ENCODE data around the gene PTPRO.

Gene PTPRO

DNA sequence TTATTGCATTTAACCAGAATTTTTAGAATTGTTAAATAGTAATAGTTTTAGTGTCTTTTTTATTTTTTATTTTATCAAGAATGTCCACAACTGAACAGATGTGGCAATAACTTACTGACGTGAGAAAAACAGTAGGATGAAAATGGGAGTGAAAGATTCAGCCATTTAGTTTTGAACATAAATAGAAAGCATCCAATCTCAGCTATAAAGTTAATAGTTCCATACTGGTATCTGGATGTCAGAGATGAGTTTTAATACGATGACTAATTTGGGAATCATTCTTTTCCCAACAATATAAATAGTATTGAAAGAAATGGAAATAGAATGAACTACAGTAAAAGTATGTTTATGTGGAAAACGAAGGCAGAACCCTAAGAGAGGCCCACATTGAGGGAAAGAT, 307.5 kb downstream of the PTPRO start:
- peak; percentile 66 for DNase-seq (ENCODE audit: low read depth)
- no peak overlapping the region for H3K4me3 ChIP-seq (ENCODE audit: low read depth, low read length)
- TF ChIP-seq, protein P1, sequence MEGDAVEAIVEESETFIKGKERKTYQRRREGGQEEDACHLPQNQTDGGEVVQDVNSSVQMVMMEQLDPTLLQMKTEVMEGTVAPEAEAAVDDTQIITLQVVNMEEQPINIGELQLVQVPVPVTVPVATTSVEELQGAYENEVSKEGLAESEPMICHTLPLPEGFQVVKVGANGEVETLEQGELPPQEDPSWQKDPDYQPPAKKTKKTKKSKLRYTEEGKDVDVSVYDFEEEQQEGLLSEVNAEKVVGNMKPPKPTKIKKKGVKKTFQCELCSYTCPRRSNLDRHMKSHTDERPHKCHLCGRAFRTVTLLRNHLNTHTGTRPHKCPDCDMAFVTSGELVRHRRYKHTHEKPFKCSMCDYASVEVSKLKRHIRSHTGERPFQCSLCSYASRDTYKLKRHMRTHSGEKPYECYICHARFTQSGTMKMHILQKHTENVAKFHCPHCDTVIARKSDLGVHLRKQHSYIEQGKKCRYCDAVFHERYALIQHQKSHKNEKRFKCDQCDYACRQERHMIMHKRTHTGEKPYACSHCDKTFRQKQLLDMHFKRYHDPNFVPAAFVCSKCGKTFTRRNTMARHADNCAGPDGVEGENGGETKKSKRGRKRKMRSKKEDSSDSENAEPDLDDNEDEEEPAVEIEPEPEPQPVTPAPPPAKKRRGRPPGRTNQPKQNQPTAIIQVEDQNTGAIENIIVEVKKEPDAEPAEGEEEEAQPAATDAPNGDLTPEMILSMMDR (conservative IDR thresholded peaks at IDR 0.05; ENCODE audit: low read depth, low read length) = no peak

DNA sequence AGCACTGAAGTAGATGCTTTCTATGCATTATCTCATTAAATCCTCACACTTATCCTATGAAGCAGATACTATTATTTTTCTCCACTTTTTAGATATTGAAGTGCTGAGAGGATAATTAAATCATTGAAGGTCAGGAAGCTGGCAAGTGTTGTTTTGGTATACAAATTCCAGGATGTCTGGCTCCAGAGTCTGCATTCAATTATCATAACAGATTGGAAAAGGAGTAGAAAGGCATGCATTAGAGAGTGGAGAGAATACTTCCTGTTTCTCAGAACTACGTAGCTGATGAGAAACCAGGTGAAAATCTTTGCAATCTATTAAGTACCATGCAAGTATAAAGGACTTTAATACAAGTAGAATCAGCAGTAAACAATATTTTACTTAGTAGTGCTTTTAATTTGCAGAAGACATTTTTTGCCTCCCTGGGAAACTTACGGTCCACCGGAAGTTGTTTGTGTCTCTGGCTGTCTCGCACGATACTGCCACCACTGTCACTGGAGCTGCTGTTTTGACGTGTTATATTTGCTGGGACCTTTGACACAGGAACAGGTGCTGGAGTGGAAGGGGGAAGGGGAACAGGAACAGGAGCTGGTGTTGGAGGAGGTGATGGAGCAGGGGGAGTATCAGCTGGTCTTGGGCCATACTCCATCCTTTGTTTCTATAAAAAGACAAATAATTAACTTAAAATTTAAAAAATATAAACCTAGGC, 308.9 kb downstream of the PTPRO start:
- DNase-seq (ENCODE audit: low read depth) = no peak
- H3K4me3 ChIP-seq (ENCODE audit: low read depth, low read length) = no peak overlapping the region
- TF ChIP-seq, protein P1 (conservative IDR thresholded peaks at IDR 0.05; ENCODE audit: low read depth, low read length) = no peak

DNA sequence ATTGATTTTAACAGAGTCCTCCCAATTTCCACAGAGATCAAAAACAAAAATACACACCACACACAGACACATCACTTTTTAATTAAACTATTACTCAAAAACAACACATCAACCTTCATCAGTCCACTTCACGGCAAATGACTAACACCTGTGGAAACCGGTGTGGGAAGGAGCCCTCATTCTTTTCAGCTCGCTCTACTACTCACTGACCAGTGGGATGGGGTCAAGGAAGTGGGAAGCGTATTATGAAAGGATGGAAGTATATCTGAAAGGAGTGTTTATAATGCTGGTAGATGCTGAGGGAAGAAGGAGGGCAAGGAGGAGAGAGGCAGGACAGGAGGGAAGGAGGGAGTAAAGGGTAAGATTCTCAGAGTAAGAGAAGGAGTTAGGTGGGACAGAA, 310.4 kb downstream of the PTPRO start:
- no peak overlapping the region for H3K4me3 ChIP-seq (ENCODE audit: low read depth, low read length)
- peak; percentile 49 for DNase-seq (ENCODE audit: low read depth)
- TF ChIP-seq, protein P1 (conservative IDR thresholded peaks at IDR 0.05; ENCODE audit: low read depth, low read length) = no peak

DNA sequence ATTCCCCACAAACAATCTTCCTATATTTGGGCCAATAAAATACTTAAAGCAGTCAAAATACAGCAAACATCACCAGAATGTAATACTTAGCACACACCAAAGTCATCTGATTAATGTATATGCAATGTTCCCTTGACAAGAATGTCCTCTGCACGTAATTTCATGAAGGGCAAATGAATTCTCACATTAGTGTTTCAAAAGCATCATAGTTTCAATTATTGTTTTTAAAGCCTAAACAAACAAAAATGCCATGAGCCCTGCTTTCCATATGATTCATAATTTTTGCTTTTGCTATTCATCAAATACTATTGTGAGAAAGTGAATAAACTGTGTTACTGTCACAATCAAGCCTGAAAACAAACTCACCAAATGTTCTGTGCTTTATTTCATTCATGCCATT, 310.9 kb downstream of the PTPRO start:
- TF ChIP-seq, protein P1 (conservative IDR thresholded peaks at IDR 0.05; ENCODE audit: low read depth, low read length) = no peak
- H3K4me3 ChIP-seq (ENCODE audit: low read depth, low read length) = no peak overlapping the region
- DNase-seq (ENCODE audit: low read depth) = peak; percentile 62

DNA sequence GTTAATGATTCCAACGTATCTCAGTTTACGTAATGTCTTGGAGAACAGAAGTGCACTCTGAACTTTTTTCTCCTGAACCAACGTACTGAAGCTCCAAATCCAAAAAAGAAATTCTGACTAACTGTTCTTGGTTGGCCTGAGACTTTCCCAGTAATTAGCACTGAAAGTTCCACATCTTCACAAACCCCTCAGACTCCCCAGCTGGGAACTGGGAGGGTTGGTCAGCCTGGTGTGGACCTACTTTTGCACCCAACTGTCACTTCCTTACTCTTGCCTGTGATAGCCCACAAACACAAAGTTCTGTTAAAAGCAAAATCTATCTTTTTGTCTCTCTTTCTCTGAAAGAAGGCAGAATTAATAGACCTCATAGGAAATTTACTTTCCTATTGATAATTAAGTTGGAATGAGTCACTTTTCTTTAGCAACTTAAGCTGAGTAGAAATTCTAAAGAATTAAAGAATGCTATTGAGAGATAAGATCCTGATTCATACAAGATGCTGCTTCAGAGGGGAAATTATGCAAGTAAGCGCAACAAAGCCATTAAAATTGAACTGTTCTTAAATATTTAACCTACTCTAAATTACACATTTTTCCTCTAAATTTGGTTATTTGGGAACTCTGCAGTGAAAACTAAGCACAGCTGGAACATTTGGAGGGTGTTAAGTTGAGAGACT, 311.8 kb downstream of the PTPRO start:
- peak; percentile 72 for DNase-seq (ENCODE audit: low read depth)
- TF ChIP-seq, protein P1 (conservative IDR thresholded peaks at IDR 0.05; ENCODE audit: low read depth, low read length) = no peak
- no peak overlapping the region for H3K4me3 ChIP-seq (ENCODE audit: low read depth, low read length)

DNA sequence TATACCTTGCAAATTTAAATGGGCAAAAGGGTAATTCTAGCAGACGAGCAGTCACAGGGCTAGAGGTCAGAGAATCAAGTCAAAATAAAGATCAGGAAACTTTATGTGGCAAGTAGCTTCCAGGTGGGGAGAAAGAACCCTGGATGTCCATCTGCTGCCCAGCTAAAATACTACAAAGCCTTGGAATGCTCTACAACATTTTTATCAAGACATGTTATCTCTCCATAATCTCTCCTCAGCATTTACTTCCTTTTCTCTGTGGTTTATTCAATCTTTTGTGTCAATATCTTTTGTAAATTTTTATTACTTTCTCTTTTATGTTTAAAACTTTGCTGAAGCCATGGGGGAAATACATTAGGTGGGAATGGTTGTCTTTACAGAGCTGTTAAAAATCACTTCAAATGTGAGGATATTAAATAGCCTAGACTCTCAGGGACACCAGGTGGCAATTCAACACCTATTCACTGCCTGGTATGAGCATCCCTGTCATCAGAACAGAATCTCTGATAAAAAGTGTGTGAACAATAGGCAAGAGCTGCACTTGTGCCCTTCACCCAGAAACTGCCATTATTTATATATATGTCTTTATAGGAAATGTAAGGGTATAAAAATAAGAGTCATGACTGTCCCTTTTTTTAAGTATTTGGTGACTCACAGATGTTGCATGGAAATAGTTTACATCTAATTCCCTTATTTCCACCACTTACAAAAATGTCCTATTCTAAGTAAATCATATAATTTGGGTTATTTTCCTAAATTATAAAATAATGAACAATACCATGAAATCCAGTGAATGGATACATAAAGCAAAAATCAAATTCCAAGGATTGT, 314.0 kb downstream of the PTPRO start:
- TF ChIP-seq, protein P1 (conservative IDR thresholded peaks at IDR 0.05; ENCODE audit: low read depth, low read length) = no peak
- no peak overlapping the region for H3K4me3 ChIP-seq (ENCODE audit: low read depth, low read length)
- DNase-seq (ENCODE audit: low read depth) = peak; percentile 40

All from choroid plexus epithelial cell (primary cell).